HG03521 (cell line): ENCODE results near the gene AXIN1.
"Not testable (repeated sequence)": the region's sequence is repeated elsewhere in the genome, so short reads cannot be mapped to it uniquely, and the experiment has no call there.

Experiments used
- ATAC-seq: cut with Tn5 transposase; IDR thresholded peaks from one replicate; pipeline ENCODE4 v1.9.1; 2021; ENCODE audit warnings: mild to moderate bottlenecking, moderate library complexity; ENCODE audit not compliant: unreplicated experiment

The AXIN1 gene

GRCh38 chr16:334861-335632 is 17.5 kb downstream of the AXIN1 start:
- ATAC-seq, result not testable (repeated sequence)

- not testable (repeated sequence) for ATAC-seq
Observed at GRCh38 chr16:334164-334832, 18.2 kb downstream of the AXIN1 start.

- no peak for ATAC-seq
Observed at GRCh38 chr16:333406-334094, 19.0 kb downstream of the AXIN1 start.

- ATAC-seq, result not testable (repeated sequence)
Observed at GRCh38 chr16:331181-331814, 21.2 kb downstream of the AXIN1 start.

- no peak for ATAC-seq
Observed at GRCh38 chr16:330741-331140, 21.8 kb downstream of the AXIN1 start.

- ATAC-seq, result no peak
Observed at GRCh38 chr16:325375-326145, 27.0 kb downstream of the AXIN1 start.

- no peak for ATAC-seq
Observed at GRCh38 chr16:324451-325334, 27.8 kb downstream of the AXIN1 start.

GRCh38 chr16:324201-324450 is 28.4 kb downstream of the AXIN1 start:
- no peak for ATAC-seq

- no peak for ATAC-seq
Observed at GRCh38 chr16:322476-323143, 29.9 kb downstream of the AXIN1 start.

GRCh38 chr16:321532-321931 is 31.0 kb downstream of the AXIN1 start:
- no peak for ATAC-seq

GRCh38 chr16:320206-320605 is 32.3 kb downstream of the AXIN1 start:
- ATAC-seq, result no peak

GRCh38 chr16:318628-319027 is 33.9 kb downstream of the AXIN1 start:
- ATAC-seq, result no peak

- no peak for ATAC-seq
Observed at GRCh38 chr16:317583-317982, 34.9 kb downstream of the AXIN1 start.

GRCh38 chr16:316741-317464 is 35.6 kb downstream of the AXIN1 start:
- no peak for ATAC-seq

GRCh38 chr16:314795-315299 is 37.7 kb downstream of the AXIN1 start:
- no peak for ATAC-seq

GRCh38 chr16:314351-314750 is 38.2 kb downstream of the AXIN1 start:
- ATAC-seq, result no peak

GRCh38 chr16:311725-312124 is 40.8 kb downstream of the AXIN1 start:
- no peak for ATAC-seq

GRCh38 chr16:309476-309875 is 43.0 kb downstream of the AXIN1 start:
- ATAC-seq, result no peak
